Ramos (cell line): Measurements from ENCODE around the gene PRKG1.
"Not testable (repeated sequence)": the region's sequence is repeated elsewhere in the genome, so short reads cannot be mapped to it uniquely, and the experiment has no call there.

Experiments
- in situ Hi-C: fragments of 300-500 bp; cut with MboI; formaldehyde crosslinking; loops from one replicate; pipeline ENCODE4 v1.14.3; 2022; ENCODE audit warnings: low sequenced_read_pairs; ENCODE audit not compliant: unreplicated experiment

The PRKG1 gene

GRCh38 chr10:51985336-51985735 lies 911.0 kb downstream of the PRKG1 start:
- in situ Hi-C loops = no loop called here

- in situ Hi-C loops = no loop called here
These were observed 912.2 kb downstream of the PRKG1 start for GRCh38 chr10:51986516-51986915.

- in situ Hi-C loops = no loop called here
These were observed 919.2 kb downstream of the PRKG1 start for GRCh38 chr10:51993475-51993874.

- in situ Hi-C loops = no loop called here
These were observed 924.8 kb downstream of the PRKG1 start for GRCh38 chr10:51999096-51999495.

GRCh38 chr10:52004342-52004949 lies 930.2 kb downstream of the PRKG1 start:
- in situ Hi-C loops = no loop called here

- in situ Hi-C loops = no loop called here
These were observed 932.8 kb downstream of the PRKG1 start for GRCh38 chr10:52007091-52007490.

- in situ Hi-C loops = no loop called here
These were observed 936.8 kb downstream of the PRKG1 start for GRCh38 chr10:52011118-52011517.

GRCh38 chr10:52019077-52019555 lies 944.8 kb downstream of the PRKG1 start:
- in situ Hi-C loops = no loop called here

- in situ Hi-C loops = no loop called here
These were observed 945.4 kb downstream of the PRKG1 start for GRCh38 chr10:52019656-52020055.

GRCh38 chr10:52020173-52020572 lies 945.9 kb downstream of the PRKG1 start:
- in situ Hi-C loops = no loop called here

GRCh38 chr10:52020702-52021101 lies 946.4 kb downstream of the PRKG1 start:
- in situ Hi-C loops = no loop called here

- in situ Hi-C loops = no loop called here
These were observed 952.9 kb downstream of the PRKG1 start for GRCh38 chr10:52027055-52027705.

- in situ Hi-C loops = no loop called here
These were observed 954.2 kb downstream of the PRKG1 start for GRCh38 chr10:52028523-52028858.

GRCh38 chr10:52029628-52030027 lies 955.3 kb downstream of the PRKG1 start:
- in situ Hi-C loops = no loop called here

- in situ Hi-C loops = no loop called here
These were observed 955.9 kb downstream of the PRKG1 start for GRCh38 chr10:52030051-52030790.

- in situ Hi-C loops = no loop called here
These were observed 956.7 kb downstream of the PRKG1 start for GRCh38 chr10:52030975-52031374.

- in situ Hi-C loops = no loop called here
These were observed 957.5 kb downstream of the PRKG1 start for GRCh38 chr10:52031771-52032170.

- in situ Hi-C loops = no loop called here
These were observed 958.7 kb downstream of the PRKG1 start for GRCh38 chr10:52032681-52033629.

- in situ Hi-C loops = not testable (repeated sequence)
These were observed 964.9 kb downstream of the PRKG1 start for GRCh38 chr10:52039002-52039793.

GRCh38 chr10:52040486-52040885 lies 966.2 kb downstream of the PRKG1 start:
- in situ Hi-C loops = no loop called here
